ENCODE measurements around the gene MCRIP1.

MCRIP1 gene

GRCh38 chr17:81831563-81831956 is 1.5 kb downstream of the MCRIP1 start:
- Histone ChIP-seq H3K4me3 (peak overlapping the region; percentile 91), H3K27ac (peak overlapping the region; percentile 93 to 94)
- no peak for TF ChIP-seq CTCF (IDR thresholded peaks at IDR 0.05)
- no peak for DNase-seq (ENCODE audit: low spot score)

GRCh38 chr17:81829858-81830257 is 3.2 kb downstream of the MCRIP1 start:
- no peak for DNase-seq (ENCODE audit: low spot score)
- Histone ChIP-seq H3K4me3 (no peak overlapping the region), H3K27ac (no peak overlapping the region)
- TF ChIP-seq CTCF (IDR thresholded peaks at IDR 0.05) = no peak

GRCh38 chr17:81828656-81829055 is 4.4 kb downstream of the MCRIP1 start:
- no peak overlapping the region for H3K4me3 ChIP-seq
- no peak for DNase-seq (ENCODE audit: low spot score)
- TF ChIP-seq CTCF (IDR thresholded peaks at IDR 0.05) = no peak
- H3K27ac ChIP-seq = no peak overlapping the region

GRCh38 chr17:81825841-81826466 is 7.1 kb downstream of the MCRIP1 start:
- H3K27ac ChIP-seq = no peak overlapping the region
- H3K4me3 ChIP-seq = no peak overlapping the region
- no peak for TF ChIP-seq CTCF (IDR thresholded peaks at IDR 0.05)
- no peak for DNase-seq (ENCODE audit: low spot score)

DNA sequence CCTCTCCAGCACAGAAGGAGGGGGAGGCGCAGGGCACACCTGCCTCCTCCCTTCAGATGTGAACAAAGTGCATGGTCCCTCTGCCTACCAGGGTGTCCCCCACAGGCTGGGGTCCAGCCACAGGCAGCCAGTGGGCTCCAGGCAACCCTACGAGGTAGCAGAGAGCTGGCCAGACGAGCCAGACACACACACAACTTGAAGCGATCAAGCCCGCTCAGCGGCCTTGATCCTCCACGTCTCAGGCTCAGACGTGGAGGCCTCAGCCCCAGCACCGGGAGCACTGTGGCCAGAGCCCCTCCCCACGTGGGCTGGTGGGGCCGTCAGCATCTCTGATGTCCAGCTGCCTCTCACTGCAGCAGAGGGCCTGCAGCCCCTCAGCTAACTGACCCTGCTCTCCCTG is 8.5 kb downstream of the MCRIP1 start:
- no peak for DNase-seq (ENCODE audit: low spot score)
- Histone ChIP-seq H3K4me3 (no peak overlapping the region), H3K27ac (no peak overlapping the region)
- TF ChIP-seq CTCF (IDR thresholded peaks at IDR 0.05) = no peak

DNA sequence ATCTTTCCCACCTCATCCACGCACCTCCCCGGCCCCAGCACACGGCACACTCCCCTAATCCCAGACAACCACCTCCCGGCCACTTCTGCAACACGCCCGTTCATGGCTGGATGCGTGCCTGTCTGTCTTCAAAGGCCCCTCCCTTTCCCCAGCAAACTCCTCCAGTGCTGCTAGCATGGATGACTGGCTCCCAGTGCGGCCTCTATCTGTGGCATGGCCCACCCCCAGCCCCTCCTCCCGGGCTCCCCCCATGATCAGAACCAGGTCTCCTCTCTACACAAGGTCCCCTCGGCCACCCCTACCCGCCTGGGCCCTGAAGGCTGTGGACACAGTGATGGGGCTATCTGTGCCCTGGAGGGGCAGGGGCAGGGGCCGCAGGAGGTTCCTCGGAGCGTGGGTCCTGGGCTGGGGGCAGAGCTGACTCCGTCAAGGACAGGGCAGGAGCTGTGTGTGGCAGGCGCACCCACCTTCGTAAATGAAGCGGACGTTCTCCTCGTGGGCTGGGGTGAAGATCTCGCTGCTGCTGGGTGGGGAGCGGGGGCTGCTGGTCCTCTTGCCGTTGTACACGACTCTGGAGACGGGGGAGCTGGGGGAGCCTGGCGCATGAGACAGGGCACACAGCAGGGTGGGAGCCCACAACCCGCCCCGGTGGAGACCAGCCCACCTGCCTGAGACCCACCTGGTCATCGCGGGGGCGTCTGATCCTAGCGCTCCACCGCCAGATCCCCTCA is 9.1 kb downstream of the MCRIP1 start:
- no peak for DNase-seq (ENCODE audit: low spot score)
- no peak for TF ChIP-seq CTCF (IDR thresholded peaks at IDR 0.05)
- Histone ChIP-seq H3K4me3 (no peak overlapping the region), H3K27ac (no peak overlapping the region)
